AG04450 (cell line): Measurements from ENCODE around the gene HOXA9. TPM values are rescaled to one million over a fixed set of nuclear protein-coding genes. Genes with fewer than 3 reads are reported as not detected.

Source experiments
- CTCF ChIA-PET: fragments of 300-600, 350-600 bp; formaldehyde crosslinking; extraction: SDS; loops from one replicate; lab custom pipeline; 2022; ENCODE audit warnings: antibody characterized with exemption, inconsistent platforms; lab: Charles Lee
- POLR2A ChIA-PET: fragments of 350-600 bp; formaldehyde crosslinking; extraction: SDS; loops from one replicate; lab custom pipeline; 2021; ENCODE audit warnings: antibody characterized with exemption, inconsistent platforms; lab: Yijun Ruan, JAX
- DNase-seq: peaks from one replicate; pipeline ENCODE4 v3.0.0-alpha.2; 2011; ENCODE audit warnings: low read depth, low spot score
- H3K27ac ChIP-seq: one replicate; pipeline ENCODE4 v1.5.1; 2012; ENCODE audit warnings: low read depth, low read length, control low read depth
- H3K27me3 ChIP-seq: one replicate; pipeline ENCODE4 v1.6.0; 2012; ENCODE audit warnings: low read length; ENCODE audit not compliant: control insufficient read depth, insufficient read depth
- H3K4me3 ChIP-seq: 2 replicates; pipeline ENCODE4 v1.5.1; 2011; ENCODE audit warnings: mild to moderate bottlenecking, low read depth, low read length, control low read depth
- H3K9me3 ChIP-seq: 2 replicates; pipeline ENCODE4 v1.5.1; 2012; ENCODE audit warnings: low read length; ENCODE audit not compliant: control insufficient read depth, insufficient read depth
- CTCF ChIP-seq: IDR thresholded peaks from 2 replicates; pipeline ENCODE4 v1.5.1; 2011; ENCODE audit warnings: low read depth, low read length, control low read depth, inconsistent platforms
- polyA plus RNA-seq: library from polyadenylated mRNA; depleted of rRNA; stranded (reverse); fragments of >200 nt; gene quantifications from 2 replicates; pipeline ENCODE4 v1.2.3, GENCODE V29; 2011

The HOXA9 gene
- polyA plus RNA-seq, 1 experiment, result 1.5 TPM

- CTCF ChIA-PET, result interaction anchor here (0.9 to 7.8 kb wide), 12 partner anchors 8 to 773 kb away, joined by 3 to 93 read pairs (median 12); partner anchors contain the start of gene HOXA3
These were observed 22.7 kb downstream of the HOXA9 start for GRCh38 chr7:27142580-27143022.

GRCh38 chr7:27141923-27142579 lies 23.3 kb downstream of the HOXA9 start:
- POLR2A ChIA-PET, result interaction anchor here (2.0 to 4.1 kb wide), 2 partner anchors 27 to 44 kb away, joined by 6 to 23 read pairs; no protein-coding TSS in a partner anchor
- Histone ChIP-seq H3K27ac (peak overlapping the region; percentile 88), H3K27me3 (no peaks in the 10 kb centered on the region), H3K9me3 (no peaks in the 10 kb centered on the region; the same call in 1 of the 2 replicates), H3K4me3 (peak overlapping the region; percentile 94)
- no peak for DNase-seq
- peak; percentile 28; the same call in 1 of the 2 replicates for TF ChIP-seq CTCF
- CTCF ChIA-PET, result interaction anchor here (0.6 to 7.8 kb wide), 17 partner anchors 8 to 772 kb away, joined by 3 to 93 read pairs (median 6); partner anchors contain the start of genes HOXA3 and HOXA4

More at GRCh38 chr7:27142580-27143022, 22.7 kb downstream of the HOXA9 start:
- DNase-seq, result no peak
- Histone ChIP-seq H3K27me3 (no peaks in the 10 kb centered on the region), H3K4me3 (peak overlapping the region; percentile 94), H3K27ac (peak overlapping the region; percentile 88), H3K9me3 (no peaks in the 10 kb centered on the region; the same call in 1 of the 2 replicates)
- POLR2A ChIA-PET, result interaction anchor here (1.3 to 4.1 kb wide), 8 partner anchors 10 to 942 kb away, joined by 3 to 23 read pairs (median 8); partner anchors contain the start of genes HNRNPA2B1 and HOXA3
- no peak for TF ChIP-seq CTCF

GRCh38 chr7:27141137-27141922 lies 24.0 kb downstream of the HOXA9 start:
- Histone ChIP-seq H3K4me3 (peak overlapping the region; percentile 94), H3K27ac (peak overlapping the region; percentile 88), H3K27me3 (no peaks in the 10 kb centered on the region), H3K9me3 (no peaks in the 10 kb centered on the region; the same call in 1 of the 2 replicates)
- ChIA-PET CTCF (interaction anchor here (0.6 to 7.8 kb wide), 23 partner anchors 8 to 1073 kb away, joined by 3 to 93 read pairs (median 5); partner anchors contain the start of genes HOXA3 and HOXA4), POLR2A (interaction anchor here (0.6 to 4.1 kb wide), 8 partner anchors 9 to 43 kb away, joined by 3 to 23 read pairs (median 4); no protein-coding TSS in a partner anchor)
- no peak for DNase-seq
- TF ChIP-seq CTCF, result no peak

GRCh38 chr7:27140126-27140857 lies 25.0 kb downstream of the HOXA9 start:
- ChIA-PET POLR2A (interaction anchor here (0.8 to 4.1 kb wide), 6 partner anchors 8 to 42 kb away, joined by 3 to 23 read pairs (median 6); no protein-coding TSS in a partner anchor), CTCF (interaction anchor here (1.1 to 7.8 kb wide), 8 partner anchors 9 to 771 kb away, joined by 4 to 93 read pairs (median 8); no protein-coding TSS in a partner anchor)
- Histone ChIP-seq H3K27me3 (no peaks in the 10 kb centered on the region), H3K27ac (peak overlapping the region; percentile 86), H3K9me3 (no peaks in the 10 kb centered on the region; the same call in 1 of the 2 replicates), H3K4me3 (peak overlapping the region; percentile 94)
- no peak for DNase-seq
- TF ChIP-seq CTCF, result no peak
